ENCODE results near the gene OR2T10.

OR2T10 gene

DNA sequence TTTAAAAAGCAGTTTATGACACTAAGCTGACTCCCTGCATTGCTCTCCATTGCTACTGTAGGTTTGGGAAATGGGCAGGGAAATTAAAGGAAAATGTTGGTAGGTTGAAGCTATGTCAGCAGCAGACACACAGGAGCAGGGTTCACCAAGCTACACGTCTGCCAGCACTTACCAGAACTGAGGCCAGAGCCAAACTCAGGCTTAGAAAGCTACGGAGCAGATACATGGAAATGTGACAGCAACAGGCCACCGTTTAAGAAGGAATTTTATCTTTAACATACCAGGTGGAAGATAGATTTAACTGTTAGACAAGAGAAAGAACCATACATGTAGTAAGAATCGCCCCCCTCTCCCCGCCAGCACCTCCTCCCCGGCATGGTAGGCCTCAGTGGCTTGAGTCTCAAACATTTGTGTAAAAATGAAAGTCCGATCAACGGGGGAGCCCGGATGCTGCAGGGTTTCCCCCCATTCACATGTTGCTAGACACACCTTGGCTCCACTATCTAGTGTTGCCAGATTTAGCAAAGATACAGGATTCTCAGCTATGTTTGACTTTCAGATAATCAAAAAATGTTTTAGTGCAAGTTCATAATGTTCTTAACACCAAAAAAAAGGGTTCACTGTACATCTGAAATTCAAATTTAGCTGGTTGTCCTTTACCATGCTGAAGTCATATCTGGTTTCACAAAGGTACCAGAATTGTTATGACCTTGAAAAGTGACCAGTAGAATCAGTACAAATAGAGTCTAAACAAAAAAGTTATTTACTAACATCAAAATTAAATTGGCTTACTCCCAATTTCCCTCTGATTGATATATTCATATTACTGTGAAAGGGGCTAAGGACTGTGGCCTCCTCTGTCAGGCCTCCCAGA lies 30.7 kb upstream of the OR2T10 start:
- no peak overlapping the region for H3K4me3 ChIP-seq (ENCODE audit: low read length)
- no peaks in the 10 kb centered on the region for H3K27me3 ChIP-seq (ENCODE audit: control insufficient read depth, insufficient read depth, low read length)
- DNase-seq (ENCODE audit: low read depth, low spot score), result no peak
- no CpG with 5 or more reads among the region's 9 CpGs for WGBS (ENCODE audit: insufficient coverage, insufficient read length)
- peaks cover 16% of the 10 kb centered on the region for H3K9me3 ChIP-seq (ENCODE audit: control insufficient read depth, insufficient read depth, low read length)
- no peak overlapping the region for H3K27ac ChIP-seq (ENCODE audit: low read length)
- no peaks in the 10 kb centered on the region for H3K36me3 ChIP-seq (ENCODE audit: control insufficient read depth, insufficient read depth, low read length)
- no peaks in the 10 kb centered on the region for H3K4me1 ChIP-seq (ENCODE audit: control insufficient read depth, insufficient read depth, low read length)

DNA sequence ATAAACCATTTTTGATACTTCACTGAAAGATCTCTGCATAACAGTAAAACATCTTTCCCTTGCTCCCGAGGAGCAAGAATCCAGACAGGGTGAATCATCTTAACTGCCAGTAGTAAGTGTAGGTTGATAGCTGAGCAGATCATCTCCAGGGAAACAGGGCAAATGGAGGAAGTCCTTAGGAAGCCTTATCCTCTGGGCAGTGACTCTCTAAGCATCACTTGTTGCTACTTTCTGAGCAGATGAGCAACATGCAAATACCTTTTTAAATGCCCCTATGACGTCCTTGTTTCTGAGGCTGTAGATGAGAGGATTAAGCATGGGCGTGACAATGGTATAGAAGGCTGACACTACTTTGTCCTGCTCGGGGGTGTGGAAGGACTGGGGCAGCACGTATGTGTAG lies 28.5 kb upstream of the OR2T10 start:
- no peaks in the 10 kb centered on the region for H3K36me3 ChIP-seq (ENCODE audit: control insufficient read depth, insufficient read depth, low read length)
- no peak overlapping the region for H3K4me3 ChIP-seq (ENCODE audit: low read length)
- H3K9me3 ChIP-seq (ENCODE audit: control insufficient read depth, insufficient read depth, low read length), result peaks cover 16% of the 10 kb centered on the region
- no CpG with 5 or more reads among the region's 5 CpGs for WGBS (ENCODE audit: insufficient coverage, insufficient read length)
- no peaks in the 10 kb centered on the region for H3K27me3 ChIP-seq (ENCODE audit: control insufficient read depth, insufficient read depth, low read length)
- no peak overlapping the region for H3K27ac ChIP-seq (ENCODE audit: low read length)
- DNase-seq (ENCODE audit: low read depth, low spot score), result no peak
- no peaks in the 10 kb centered on the region for H3K4me1 ChIP-seq (ENCODE audit: control insufficient read depth, insufficient read depth, low read length)

DNA sequence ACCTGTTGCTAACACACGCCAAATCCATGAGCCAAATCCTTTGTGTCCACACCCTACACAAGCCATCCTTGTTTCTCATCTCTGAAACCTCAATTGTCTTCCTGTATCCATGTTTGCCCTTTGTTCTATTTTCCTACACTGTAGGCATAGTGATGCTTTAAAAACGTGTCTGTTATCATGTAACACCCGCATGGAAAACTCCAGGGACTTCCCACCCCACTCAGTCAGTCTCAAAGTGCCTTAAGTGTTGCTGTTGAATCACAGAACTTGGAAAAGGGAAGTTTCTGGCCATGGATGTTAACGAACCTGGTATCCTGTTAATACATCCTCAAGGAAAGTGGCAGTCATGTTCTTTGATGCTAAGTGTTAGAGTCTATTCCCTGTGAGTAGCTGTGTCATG lies 27.7 kb upstream of the OR2T10 start:
- peaks cover 16% of the 10 kb centered on the region for H3K9me3 ChIP-seq (ENCODE audit: control insufficient read depth, insufficient read depth, low read length)

DNA sequence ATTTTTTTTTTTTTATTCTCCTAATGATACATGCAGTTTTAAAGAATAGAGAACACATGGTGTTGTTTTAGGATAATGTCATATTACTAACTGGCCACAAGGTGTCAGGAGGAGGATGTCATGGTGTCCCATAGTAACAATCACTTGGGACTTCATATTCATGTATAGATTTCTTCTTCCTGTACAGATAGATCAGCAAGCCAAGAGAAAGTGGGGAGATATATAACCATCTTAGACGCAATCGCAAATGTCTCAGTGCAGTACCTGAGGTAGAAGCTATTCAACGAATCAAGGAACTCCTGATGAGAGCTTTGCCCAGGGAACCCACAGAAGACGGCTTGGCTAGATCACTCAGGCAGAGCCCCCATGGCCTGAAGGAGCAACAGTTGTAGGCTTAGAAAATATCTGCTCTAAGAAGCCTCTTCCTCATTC lies 25.1 kb upstream of the OR2T10 start:
- no peak overlapping the region for H3K4me3 ChIP-seq (ENCODE audit: low read length)
- DNase-seq (ENCODE audit: low read depth, low spot score), result no peak
- H3K36me3 ChIP-seq (ENCODE audit: control insufficient read depth, insufficient read depth, low read length), result no peaks in the 10 kb centered on the region
- H3K9me3 ChIP-seq (ENCODE audit: control insufficient read depth, insufficient read depth, low read length), result peaks cover 16% of the 10 kb centered on the region
- no CpG with 5 or more reads among the region's 4 CpGs for WGBS (ENCODE audit: insufficient coverage, insufficient read length)
- no peaks in the 10 kb centered on the region for H3K27me3 ChIP-seq (ENCODE audit: control insufficient read depth, insufficient read depth, low read length)
- H3K27ac ChIP-seq (ENCODE audit: low read length), result no peak overlapping the region
- H3K4me1 ChIP-seq (ENCODE audit: control insufficient read depth, insufficient read depth, low read length), result no peaks in the 10 kb centered on the region

More for the DNA sequence above, 27.7 kb upstream of the OR2T10 start:
- DNase-seq (ENCODE audit: low read depth, low spot score), result no peak
- Histone ChIP-seq H3K4me3 (ENCODE audit: low read length) (no peak overlapping the region), H3K27ac (ENCODE audit: low read length) (no peak overlapping the region), H3K27me3 (ENCODE audit: control insufficient read depth, insufficient read depth, low read length) (no peaks in the 10 kb centered on the region), H3K4me1 (ENCODE audit: control insufficient read depth, insufficient read depth, low read length) (no peaks in the 10 kb centered on the region), H3K36me3 (ENCODE audit: control insufficient read depth, insufficient read depth, low read length) (no peaks in the 10 kb centered on the region)
- no CpG with 5 or more reads among the region's 4 CpGs for WGBS (ENCODE audit: insufficient coverage, insufficient read length)

DNA sequence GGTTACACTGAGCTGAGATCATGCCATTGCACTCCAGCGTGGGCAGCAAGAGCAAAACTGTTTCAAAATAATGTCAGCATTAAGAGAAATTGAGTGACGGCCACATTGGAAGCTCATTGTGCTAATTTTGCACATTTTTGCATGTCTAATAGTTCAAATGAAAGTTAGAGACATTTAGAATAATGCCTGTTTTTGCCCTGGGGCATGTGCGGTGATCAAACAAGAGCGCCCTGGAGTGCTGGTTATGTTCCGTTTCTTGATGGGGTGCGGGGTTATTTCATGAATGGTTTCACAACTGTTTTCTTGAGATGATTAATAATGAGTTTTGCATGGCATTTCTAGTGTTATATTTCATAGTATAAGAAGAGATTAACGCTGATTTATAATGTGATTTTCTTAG lies 24.3 kb upstream of the OR2T10 start:
- Histone ChIP-seq H3K36me3 (ENCODE audit: control insufficient read depth, insufficient read depth, low read length) (no peaks in the 10 kb centered on the region), H3K4me1 (ENCODE audit: control insufficient read depth, insufficient read depth, low read length) (no peaks in the 10 kb centered on the region), H3K27ac (ENCODE audit: low read length) (no peak overlapping the region), H3K27me3 (ENCODE audit: control insufficient read depth, insufficient read depth, low read length) (no peaks in the 10 kb centered on the region), H3K4me3 (ENCODE audit: low read length) (no peak overlapping the region), H3K9me3 (ENCODE audit: control insufficient read depth, insufficient read depth, low read length) (peaks cover 16% of the 10 kb centered on the region)
- WGBS (ENCODE audit: insufficient coverage, insufficient read length), result no CpG with 5 or more reads among the region's 7 CpGs
- DNase-seq (ENCODE audit: low read depth, low spot score), result no peak

DNA sequence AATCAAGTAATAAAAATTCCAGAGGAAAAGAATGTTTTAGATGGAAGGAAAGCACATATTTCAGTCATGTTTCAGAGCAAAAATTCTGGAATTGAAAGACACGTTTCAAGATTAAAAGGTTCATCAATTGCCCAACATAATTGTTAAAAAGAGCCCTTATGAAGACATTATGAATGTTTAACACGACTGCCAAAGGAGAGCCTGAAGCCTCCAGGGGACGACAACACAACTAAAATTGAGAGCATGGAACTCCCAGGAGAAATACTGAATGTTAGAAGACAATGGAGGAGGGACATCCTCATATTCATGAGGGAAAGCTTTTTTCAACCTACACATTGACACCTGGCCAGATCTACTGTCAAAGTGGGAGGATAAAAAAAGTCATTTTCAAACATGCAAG lies 21.4 kb upstream of the OR2T10 start:
- no CpG with 5 or more reads among the region's 3 CpGs for WGBS (ENCODE audit: insufficient coverage, insufficient read length)
- no peak for DNase-seq (ENCODE audit: low read depth, low spot score)
- peaks cover 10% of the 10 kb centered on the region for H3K9me3 ChIP-seq (ENCODE audit: control insufficient read depth, insufficient read depth, low read length)

DNA sequence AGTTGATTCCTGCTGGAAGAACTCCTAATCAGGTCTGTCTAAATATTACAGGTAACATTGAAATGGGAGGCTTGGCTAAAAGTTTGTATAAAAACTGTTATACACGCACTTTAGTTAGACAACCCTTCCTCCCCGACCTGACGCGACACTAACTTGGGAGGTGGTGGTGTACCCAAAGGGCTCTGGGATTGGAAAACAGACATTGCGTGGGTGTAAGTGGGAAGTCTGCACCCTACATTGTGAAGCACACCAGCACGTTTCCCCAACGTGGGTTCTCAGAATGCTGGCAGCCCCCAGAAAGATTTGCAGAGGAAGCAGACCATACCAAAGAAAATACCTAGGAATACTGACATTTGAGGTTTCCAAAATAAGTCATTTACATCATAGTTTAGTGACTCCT lies 20.6 kb upstream of the OR2T10 start:
- Histone ChIP-seq H3K4me1 (ENCODE audit: control insufficient read depth, insufficient read depth, low read length) (no peaks in the 10 kb centered on the region), H3K27me3 (ENCODE audit: control insufficient read depth, insufficient read depth, low read length) (no peaks in the 10 kb centered on the region), H3K4me3 (ENCODE audit: low read length) (no peak overlapping the region), H3K36me3 (ENCODE audit: control insufficient read depth, insufficient read depth, low read length) (no peaks in the 10 kb centered on the region), H3K9me3 (ENCODE audit: control insufficient read depth, insufficient read depth, low read length) (peaks cover 8% of the 10 kb centered on the region), H3K27ac (ENCODE audit: low read length) (no peak overlapping the region)
- DNase-seq (ENCODE audit: low read depth, low spot score), result no peak
- WGBS (ENCODE audit: insufficient coverage, insufficient read length), result no CpG with 5 or more reads among the region's 7 CpGs

More for the DNA sequence above, 21.4 kb upstream of the OR2T10 start:
- no peak overlapping the region for H3K4me3 ChIP-seq (ENCODE audit: low read length)
- H3K27ac ChIP-seq (ENCODE audit: low read length), result no peak overlapping the region
- H3K4me1 ChIP-seq (ENCODE audit: control insufficient read depth, insufficient read depth, low read length), result no peaks in the 10 kb centered on the region
- H3K36me3 ChIP-seq (ENCODE audit: control insufficient read depth, insufficient read depth, low read length), result no peaks in the 10 kb centered on the region
- no peaks in the 10 kb centered on the region for H3K27me3 ChIP-seq (ENCODE audit: control insufficient read depth, insufficient read depth, low read length)

DNA sequence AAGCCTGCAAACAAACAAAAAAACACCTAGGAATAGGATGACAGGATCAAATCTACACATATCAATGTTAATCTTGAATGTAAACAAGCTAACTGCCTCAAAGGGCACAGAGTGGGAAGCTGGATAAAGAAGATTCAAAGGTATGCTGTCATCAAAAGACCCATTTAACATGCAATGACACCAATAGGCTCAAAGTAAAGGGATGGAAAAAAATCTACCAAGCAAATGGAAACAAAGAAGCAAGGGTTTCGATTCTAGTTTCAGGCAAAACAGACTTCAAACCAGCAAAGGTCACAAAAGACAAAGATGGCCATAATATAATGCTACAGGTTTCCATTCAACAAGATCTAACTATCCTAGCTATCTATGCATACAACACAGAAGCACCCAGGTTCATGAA lies 16.2 kb upstream of the OR2T10 start:
- H3K27me3 ChIP-seq (ENCODE audit: control insufficient read depth, insufficient read depth, low read length), result no peaks in the 10 kb centered on the region
- DNase-seq (ENCODE audit: low read depth, low spot score), result no peak
- no peaks in the 10 kb centered on the region for H3K4me1 ChIP-seq (ENCODE audit: control insufficient read depth, insufficient read depth, low read length)
- no CpG with 5 or more reads among the region's 1 CpG for WGBS (ENCODE audit: insufficient coverage, insufficient read length)
- no peak overlapping the region for H3K27ac ChIP-seq (ENCODE audit: low read length)
- H3K9me3 ChIP-seq (ENCODE audit: control insufficient read depth, insufficient read depth, low read length), result peaks cover 6% of the 10 kb centered on the region
- no peaks in the 10 kb centered on the region for H3K36me3 ChIP-seq (ENCODE audit: control insufficient read depth, insufficient read depth, low read length)
- no peak overlapping the region for H3K4me3 ChIP-seq (ENCODE audit: low read length)

DNA sequence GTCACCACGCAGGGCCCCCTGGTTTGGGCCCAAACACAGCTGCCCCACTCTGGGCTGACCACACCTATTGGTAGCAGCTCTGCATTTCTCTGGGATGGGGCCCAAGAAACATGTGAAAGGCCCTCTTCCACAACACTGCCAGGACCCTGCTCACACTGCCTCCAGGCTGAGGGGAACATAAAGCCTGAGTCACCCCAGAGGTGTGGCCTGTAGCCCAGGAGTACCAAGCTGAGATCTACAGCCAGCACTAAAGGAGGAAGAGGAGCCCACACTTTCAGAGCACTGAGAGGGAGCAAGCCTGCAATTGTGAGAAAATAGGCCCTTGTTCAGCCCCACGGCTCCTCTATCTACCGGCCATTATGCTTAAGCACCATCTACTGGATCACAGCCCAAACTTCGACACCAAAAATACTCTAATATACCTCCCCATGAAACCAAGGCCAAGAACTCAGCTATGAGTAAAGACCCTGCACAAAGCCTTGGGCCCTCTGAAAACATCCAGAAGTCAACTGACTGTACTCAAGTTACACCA lies 14.4 kb upstream of the OR2T10 start:
- no CpG with 5 or more reads among the region's 4 CpGs for WGBS (ENCODE audit: insufficient coverage, insufficient read length)
- Histone ChIP-seq H3K36me3 (ENCODE audit: control insufficient read depth, insufficient read depth, low read length) (no peaks in the 10 kb centered on the region), H3K4me3 (ENCODE audit: low read length) (no peak overlapping the region), H3K9me3 (ENCODE audit: control insufficient read depth, insufficient read depth, low read length) (peaks cover 5% of the 10 kb centered on the region), H3K27me3 (ENCODE audit: control insufficient read depth, insufficient read depth, low read length) (no peaks in the 10 kb centered on the region), H3K27ac (ENCODE audit: low read length) (no peak overlapping the region), H3K4me1 (ENCODE audit: control insufficient read depth, insufficient read depth, low read length) (no peaks in the 10 kb centered on the region)
- no peak for DNase-seq (ENCODE audit: low read depth, low spot score)

DNA sequence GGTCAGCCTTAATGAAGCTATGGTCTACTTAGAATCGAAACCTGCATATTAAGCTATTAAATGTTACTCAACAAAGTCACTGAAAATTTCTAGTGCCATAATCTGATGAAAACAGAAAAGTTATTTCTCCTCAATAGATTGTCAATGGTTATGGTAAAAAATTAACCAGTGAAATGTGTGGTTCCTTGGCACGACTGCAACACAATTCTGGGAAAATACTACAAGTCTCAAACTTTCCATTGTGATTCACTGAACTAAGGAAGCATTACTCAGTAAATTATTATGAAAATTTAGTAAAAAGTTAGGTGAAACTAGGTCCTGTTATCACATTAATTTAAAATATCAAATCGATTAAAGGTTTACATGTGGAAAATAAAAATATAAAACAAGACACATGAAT lies 12.8 kb upstream of the OR2T10 start:
- no peaks in the 10 kb centered on the region for H3K4me1 ChIP-seq (ENCODE audit: control insufficient read depth, insufficient read depth, low read length)
- DNase-seq (ENCODE audit: low read depth, low spot score), result no peak
- no CpG with 5 or more reads among the region's 3 CpGs for WGBS (ENCODE audit: insufficient coverage, insufficient read length)

DNA sequence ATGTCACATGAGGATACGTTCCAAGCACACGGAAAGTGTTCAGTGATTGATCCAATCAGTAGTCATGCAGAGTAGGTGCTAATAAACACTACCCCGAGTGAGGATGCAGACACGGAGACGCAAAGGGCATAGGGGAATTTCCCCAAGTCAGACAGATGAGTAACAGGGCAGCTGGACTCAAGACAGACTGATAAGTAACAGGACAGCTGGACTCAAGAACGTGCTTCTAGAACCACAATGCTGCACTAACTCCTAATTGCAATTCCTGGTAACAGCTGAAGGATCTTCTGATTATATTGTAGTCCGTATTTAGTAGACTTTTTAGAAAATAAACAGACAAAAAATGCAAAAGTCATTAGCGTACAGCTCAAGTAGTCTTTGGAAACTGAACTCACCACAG lies 1.9 kb upstream of the OR2T10 start:
- no peak for DNase-seq (ENCODE audit: low read depth, low spot score)
- no peaks in the 10 kb centered on the region for H3K4me1 ChIP-seq (ENCODE audit: control insufficient read depth, insufficient read depth, low read length)
- no peak overlapping the region for H3K27ac ChIP-seq (ENCODE audit: low read length)
- H3K27me3 ChIP-seq (ENCODE audit: control insufficient read depth, insufficient read depth, low read length), result no peaks in the 10 kb centered on the region
- H3K36me3 ChIP-seq (ENCODE audit: control insufficient read depth, insufficient read depth, low read length), result no peaks in the 10 kb centered on the region
- WGBS (ENCODE audit: insufficient coverage, insufficient read length), result no CpG with 5 or more reads among the region's 8 CpGs
- peaks cover 3% of the 10 kb centered on the region for H3K9me3 ChIP-seq (ENCODE audit: control insufficient read depth, insufficient read depth, low read length)
- H3K4me3 ChIP-seq (ENCODE audit: low read length), result no peak overlapping the region

More for the DNA sequence above, 12.8 kb upstream of the OR2T10 start:
- H3K9me3 ChIP-seq (ENCODE audit: control insufficient read depth, insufficient read depth, low read length), result peaks cover 5% of the 10 kb centered on the region
- no peaks in the 10 kb centered on the region for H3K27me3 ChIP-seq (ENCODE audit: control insufficient read depth, insufficient read depth, low read length)
- no peaks in the 10 kb centered on the region for H3K36me3 ChIP-seq (ENCODE audit: control insufficient read depth, insufficient read depth, low read length)
- H3K4me3 ChIP-seq (ENCODE audit: low read length), result no peak overlapping the region
- H3K27ac ChIP-seq (ENCODE audit: low read length), result no peak overlapping the region

Measured in iPS DF 6.9 (cell line).